HCT116 (cell line): Measurements from ENCODE around the gene C18orf32.

Source experiments
- CTCF ChIP-seq, 3 experiments: fragments of 200-600 bp in 1 of 3; sonication (generic) in 1 of 3; IDR thresholded peaks in 2 of 3; conservative IDR thresholded peaks in 1 of 3; 2 replicates each; pipeline ENCODE4 v1.5.1; 2012 to 2017; ENCODE audit warnings: low read depth in 2 of 3, low read length in 2 of 3, antibody characterized with exemption in 1 of 3, borderline replicate concordance in 1 of 3, control low read depth in 1 of 3, mild to moderate bottlenecking in 1 of 3, mixed read lengths in 1 of 3, mixed run types in 1 of 3, moderate library complexity in 1 of 3; ENCODE audit not compliant: insufficient read depth in 1 of 3
- JUND ChIP-seq: IDR thresholded peaks from 2 replicates; pipeline ENCODE4 v1.6.1; 2012
- SIN3A ChIP-seq: IDR thresholded peaks from 2 replicates; pipeline ENCODE4 v1.6.1; 2012; ENCODE audit warnings: low read depth

- TF ChIP-seq CTCF (IDR thresholded peaks at IDR 0.05 in 2 of 3, conservative IDR thresholded peaks at IDR 0.05 in 1 of 3; ENCODE audit: borderline replicate concordance in 1 of 3, insufficient read depth in 1 of 3, low read depth in 2 of 3, low read length in 2 of 3) (no peak), SIN3A (no peak), JUND (no peak)
These were observed 43.2 kb downstream of the C18orf32 start for GRCh38 chr18:49443837-49444236.
